SK-N-DZ (cell line): ENCODE data around the gene P4HB.

Source experiments
- DNase-seq: peaks from one replicate; pipeline ENCODE4 v3.0.0-alpha.2; 2015; ENCODE audit warnings: low spot score

P4HB gene

GRCh38 chr17:81811705-81812570, 48.4 kb downstream of the P4HB start:
- DNase-seq, result no peak

- DNase-seq, result no peak
Measured at GRCh38 chr17:81810892-81811704, 49.2 kb downstream of the P4HB start.

GRCh38 chr17:81810476-81810875, 49.9 kb downstream of the P4HB start:
- no peak for DNase-seq

- DNase-seq, result no peak
Measured at GRCh38 chr17:81809556-81809998, 50.8 kb downstream of the P4HB start.

- no peak for DNase-seq
Measured at GRCh38 chr17:81808778-81809555, 51.4 kb downstream of the P4HB start.

- no peak for DNase-seq
Measured at GRCh38 chr17:81807839-81808238, 52.5 kb downstream of the P4HB start.

- DNase-seq, result no peak
Measured at GRCh38 chr17:81807210-81807719, 53.1 kb downstream of the P4HB start.

GRCh38 chr17:81806461-81807209, 53.7 kb downstream of the P4HB start:
- no peak for DNase-seq

GRCh38 chr17:81805707-81806460, 54.5 kb downstream of the P4HB start:
- no peak for DNase-seq

GRCh38 chr17:81804559-81805399, 55.6 kb downstream of the P4HB start:
- DNase-seq, result no peak

GRCh38 chr17:81803728-81804558, 56.4 kb downstream of the P4HB start, which contains the start of gene GCGR:
Gene GCGR (plus strand): TSS chr17:81804150. CDS start chr17:81809019, 4,869 bp downstream.
- no peak for DNase-seq

- no peak for DNase-seq
Measured at GRCh38 chr17:81802856-81803643, 57.3 kb downstream of the P4HB start.

GRCh38 chr17:81802048-81802758, 58.1 kb downstream of the P4HB start:
- no peak for DNase-seq

GRCh38 chr17:81801327-81801726, 59.0 kb downstream of the P4HB start:
- DNase-seq, result no peak

- DNase-seq, result no peak
Measured at GRCh38 chr17:81794509-81794908, 65.8 kb downstream of the P4HB start.

GRCh38 chr17:81794074-81794476, 66.3 kb downstream of the P4HB start:
- DNase-seq, result no peak
